ENCODE data around the gene KCND2. TPM values are rescaled to one million over a fixed set of nuclear protein-coding genes. Genes with fewer than 3 reads are reported as not detected.
"Not testable (repeated sequence)": the region's sequence is repeated elsewhere in the genome, so short reads cannot be mapped to it uniquely, and the experiment has no call there.

Gene KCND2
- total RNA-seq, 1 experiment from 2014 or later = not detected

- no peak for DNase-seq
- Histone ChIP-seq H3K27me3 (no peaks in the 10 kb centered on the region), H3K4me3 (no peak overlapping the region), H3K36me3 (no peaks in the 10 kb centered on the region), H3K9me3 (no peaks in the 10 kb centered on the region)
Measured at GRCh38 chr7:120675076-120675475, 402.1 kb downstream of the KCND2 start.

DNA sequence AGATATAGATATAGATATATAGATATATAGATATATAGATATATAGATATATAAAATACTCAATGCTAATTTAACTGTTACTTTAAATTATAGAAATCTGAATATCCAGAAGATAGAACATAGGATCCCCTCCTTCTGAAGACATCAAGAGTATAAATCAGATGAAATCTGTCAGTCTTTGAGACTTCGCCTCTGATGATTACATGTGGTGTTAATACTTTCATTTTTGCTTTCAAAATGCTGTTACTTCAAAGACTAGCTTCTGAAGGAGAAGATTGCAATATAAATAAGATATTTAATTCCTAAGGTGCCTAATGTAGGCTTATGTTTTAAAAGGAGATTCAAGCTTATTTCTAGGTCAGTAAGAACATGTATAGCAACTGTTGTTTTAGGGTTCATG is 404.6 kb downstream of the KCND2 start:
- Histone ChIP-seq H3K9me3 (no peaks in the 10 kb centered on the region), H3K27me3 (no peaks in the 10 kb centered on the region), H3K4me3 (no peak overlapping the region), H3K36me3 (no peaks in the 10 kb centered on the region)
- DNase-seq = no peak

DNA sequence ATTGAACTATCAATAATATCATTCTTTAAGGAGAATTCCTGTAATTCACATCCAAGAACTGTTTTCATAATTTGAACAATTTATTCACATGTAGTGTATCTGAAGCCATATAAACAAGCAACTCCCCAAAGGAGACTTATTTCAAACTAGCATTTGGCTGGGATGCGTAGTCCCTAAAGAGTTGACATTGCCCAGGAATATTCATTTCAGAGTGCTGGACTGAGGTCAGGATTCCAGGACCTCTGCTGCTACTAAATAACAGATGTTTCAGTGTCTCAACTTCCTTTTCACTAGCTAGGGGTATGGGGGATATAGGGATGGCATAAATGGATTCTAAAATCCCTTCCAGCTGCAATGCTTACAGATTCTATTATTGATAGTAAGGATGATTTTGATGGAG is 408.0 kb downstream of the KCND2 start:
- Histone ChIP-seq H3K4me3 (no peak overlapping the region), H3K27me3 (no peaks in the 10 kb centered on the region), H3K36me3 (no peaks in the 10 kb centered on the region), H3K9me3 (no peaks in the 10 kb centered on the region)
- DNase-seq = no peak

GRCh38 chr7:120684463-120684862 is 411.5 kb downstream of the KCND2 start:
- DNase-seq = no peak
- Histone ChIP-seq H3K36me3 (no peaks in the 10 kb centered on the region), H3K9me3 (no peaks in the 10 kb centered on the region), H3K27me3 (no peaks in the 10 kb centered on the region), H3K4me3 (no peak overlapping the region)

GRCh38 chr7:120691915-120692314 is 418.9 kb downstream of the KCND2 start:
- H3K27me3 ChIP-seq = no peaks in the 10 kb centered on the region
- DNase-seq = no peak
- H3K9me3 ChIP-seq = no peaks in the 10 kb centered on the region
- no peaks in the 10 kb centered on the region for H3K36me3 ChIP-seq
- no peak overlapping the region for H3K4me3 ChIP-seq

- Histone ChIP-seq H3K9me3 (no peaks in the 10 kb centered on the region), H3K36me3 (no peaks in the 10 kb centered on the region), H3K4me3 (no peak overlapping the region), H3K27me3 (no peaks in the 10 kb centered on the region)
- DNase-seq = no peak
Measured at GRCh38 chr7:120695848-120696247, 422.9 kb downstream of the KCND2 start.

GRCh38 chr7:120700796-120701195 is 427.8 kb downstream of the KCND2 start:
- Histone ChIP-seq H3K4me3 (no peak overlapping the region), H3K9me3 (no peaks in the 10 kb centered on the region), H3K36me3 (no peaks in the 10 kb centered on the region), H3K27me3 (no peaks in the 10 kb centered on the region)
- DNase-seq = no peak

- H3K9me3 ChIP-seq, DNase-seq, H3K27me3 ChIP-seq, H3K4me3 ChIP-seq, H3K36me3 ChIP-seq: not testable (repeated sequence)
Measured at GRCh38 chr7:120702408-120702807, 429.4 kb downstream of the KCND2 start.

DNA sequence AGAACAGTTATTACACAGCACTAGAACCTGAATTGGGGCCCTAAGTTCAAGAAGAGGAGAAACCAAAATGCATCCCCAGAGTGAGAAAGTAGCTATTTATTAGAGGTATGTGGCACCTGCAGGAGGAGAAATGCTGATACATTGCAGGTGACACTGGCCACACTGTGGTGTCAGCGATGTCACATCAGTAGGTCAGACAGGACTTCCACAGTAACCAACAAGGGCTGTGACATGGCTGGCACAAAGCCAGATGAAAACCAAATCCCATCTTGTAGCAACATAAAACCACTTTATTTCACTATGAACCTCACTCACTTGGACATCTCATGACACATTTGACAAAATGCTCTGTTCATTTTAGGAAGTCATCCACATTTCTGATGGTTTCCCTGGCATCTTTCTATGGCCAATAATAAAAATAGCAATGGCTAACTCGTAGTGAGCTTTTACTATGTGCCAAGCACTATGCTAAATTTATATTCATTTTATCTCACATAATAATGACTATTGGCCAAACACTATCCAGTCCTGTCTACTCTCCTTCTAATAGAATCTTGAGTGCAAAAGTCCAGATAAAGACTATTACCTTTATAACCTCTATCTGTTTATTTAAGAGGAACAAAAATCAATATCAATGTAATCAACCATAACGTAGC is 430.7 kb downstream of the KCND2 start:
- H3K27me3 ChIP-seq = no peaks in the 10 kb centered on the region
- no peak overlapping the region for H3K4me3 ChIP-seq
- no peaks in the 10 kb centered on the region for H3K36me3 ChIP-seq
- DNase-seq = no peak
- no peaks in the 10 kb centered on the region for H3K9me3 ChIP-seq

- Histone ChIP-seq H3K36me3 (no peaks in the 10 kb centered on the region), H3K27me3 (no peaks in the 10 kb centered on the region), H3K9me3 (no peaks in the 10 kb centered on the region), H3K4me3 (no peak overlapping the region)
- DNase-seq = no peak
Measured at GRCh38 chr7:120709252-120709971, 436.4 kb downstream of the KCND2 start.

DNA sequence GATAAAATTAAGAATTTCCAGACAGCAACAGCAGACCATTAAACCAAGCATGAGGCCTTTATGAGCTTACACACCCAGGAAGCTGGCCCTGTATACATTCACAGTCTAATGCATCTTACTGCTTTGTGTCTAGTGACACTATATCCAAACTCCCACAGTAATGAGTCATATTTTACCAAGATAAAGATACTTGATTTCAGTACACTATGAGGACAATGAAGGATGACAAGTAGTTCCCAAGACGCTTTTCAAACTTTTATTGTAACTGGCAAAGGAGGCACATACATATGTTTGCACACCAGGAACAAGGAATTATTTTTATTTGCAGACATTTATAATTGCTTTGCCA is 437.0 kb downstream of the KCND2 start:
- no peak overlapping the region for H3K4me3 ChIP-seq
- DNase-seq = no peak
- no peaks in the 10 kb centered on the region for H3K27me3 ChIP-seq
- no peaks in the 10 kb centered on the region for H3K9me3 ChIP-seq
- H3K36me3 ChIP-seq = no peaks in the 10 kb centered on the region

DNA sequence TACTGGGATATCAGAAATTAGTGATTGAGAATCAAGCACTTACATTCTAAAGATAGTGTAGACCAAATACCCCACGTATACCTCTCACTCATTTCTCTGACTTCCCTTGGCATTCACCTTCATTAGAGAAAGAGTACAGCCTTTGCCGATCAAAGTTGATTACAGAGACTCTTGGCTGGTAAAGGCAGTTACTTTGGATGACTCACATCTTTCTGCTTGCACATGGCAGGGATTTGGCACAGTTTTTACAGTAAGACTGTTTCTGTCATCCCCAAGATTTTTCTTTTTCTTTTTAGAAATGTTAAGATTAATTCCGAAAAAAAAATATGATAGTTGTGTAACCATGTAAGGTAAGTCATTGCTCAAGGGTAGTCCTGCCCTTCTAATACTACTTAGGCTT is 442.0 kb downstream of the KCND2 start:
- Histone ChIP-seq H3K27me3 (no peaks in the 10 kb centered on the region), H3K36me3 (no peaks in the 10 kb centered on the region), H3K9me3 (no peaks in the 10 kb centered on the region), H3K4me3 (no peak overlapping the region)
- peak; percentile 4 for DNase-seq

DNA sequence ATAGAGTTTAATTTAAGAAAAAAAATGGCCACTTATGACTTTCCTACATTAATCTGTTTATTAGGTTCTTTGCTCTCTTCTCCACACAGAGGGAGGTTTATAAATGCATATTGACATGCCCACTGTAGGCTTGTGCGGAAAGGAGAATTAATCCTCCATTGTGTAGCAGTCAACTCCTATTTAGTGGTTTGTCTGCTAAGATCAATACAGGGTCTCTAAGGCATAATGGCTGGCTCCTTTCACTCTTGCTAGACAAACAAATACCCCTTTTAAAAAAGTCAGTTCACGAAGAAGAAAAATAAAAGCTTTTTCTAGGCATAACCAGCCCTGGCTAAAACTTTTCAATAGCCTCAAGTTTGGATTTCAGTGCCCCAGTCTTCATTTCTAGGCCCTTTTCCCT is 443.3 kb downstream of the KCND2 start:
- no peak for DNase-seq
- H3K9me3 ChIP-seq = no peaks in the 10 kb centered on the region
- H3K27me3 ChIP-seq = no peaks in the 10 kb centered on the region
- no peak overlapping the region for H3K4me3 ChIP-seq
- no peaks in the 10 kb centered on the region for H3K36me3 ChIP-seq

DNA sequence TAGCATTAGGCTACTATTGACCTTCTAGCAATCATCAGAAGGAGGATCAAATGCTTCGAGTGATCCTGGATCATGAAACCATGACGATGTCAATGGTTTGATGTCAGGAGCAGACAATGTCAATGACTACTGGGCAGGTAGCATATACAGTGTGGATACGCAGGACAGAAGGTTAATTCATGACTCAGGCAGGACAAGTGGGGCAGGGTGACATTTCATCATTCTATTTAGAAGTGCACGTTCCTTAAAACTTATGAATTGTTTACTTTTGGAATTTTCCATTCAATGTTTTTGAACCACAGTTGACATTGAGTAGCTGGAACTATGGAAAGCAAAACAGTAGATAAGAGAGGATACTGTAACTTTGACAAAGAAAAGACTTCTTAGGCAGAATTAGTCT is 444.2 kb downstream of the KCND2 start:
- H3K36me3 ChIP-seq = no peaks in the 10 kb centered on the region
- H3K27me3 ChIP-seq = no peaks in the 10 kb centered on the region
- H3K4me3 ChIP-seq = no peak overlapping the region
- H3K9me3 ChIP-seq = no peaks in the 10 kb centered on the region
- DNase-seq = no peak

GRCh38 chr7:120718361-120718760 is 445.4 kb downstream of the KCND2 start:
- no peak for DNase-seq
- Histone ChIP-seq H3K9me3 (no peaks in the 10 kb centered on the region), H3K4me3 (no peak overlapping the region)

DNA sequence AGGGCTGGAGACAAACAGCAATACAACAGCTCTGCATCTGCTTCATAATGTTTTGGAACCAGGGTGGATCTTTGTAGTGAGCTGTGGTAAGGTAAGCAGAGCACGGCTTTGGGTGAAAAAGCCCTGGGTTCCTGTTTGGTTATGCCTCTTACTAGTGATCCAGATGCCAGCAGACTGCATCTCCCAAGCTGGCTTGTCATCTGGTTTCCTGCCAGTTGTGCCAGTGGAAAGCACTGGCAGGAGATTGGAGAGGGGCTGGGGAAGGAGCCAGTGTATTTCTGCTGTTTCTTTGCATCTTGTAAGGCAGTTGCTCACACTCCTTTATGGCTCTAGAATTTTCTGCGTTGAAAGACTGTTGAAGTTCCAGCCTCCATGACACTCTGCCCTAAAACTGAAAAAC is 447.3 kb downstream of the KCND2 start:
- DNase-seq = peak; percentile 48
- Histone ChIP-seq H3K4me3 (no peak overlapping the region), H3K9me3 (no peaks in the 10 kb centered on the region), H3K27me3 (no peaks in the 10 kb centered on the region), H3K36me3 (no peaks in the 10 kb centered on the region)

More at GRCh38 chr7:120718361-120718760, 445.4 kb downstream of the KCND2 start:
- no peaks in the 10 kb centered on the region for H3K27me3 ChIP-seq
- no peaks in the 10 kb centered on the region for H3K36me3 ChIP-seq

- Histone ChIP-seq H3K36me3 (no peaks in the 10 kb centered on the region), H3K9me3 (no peaks in the 10 kb centered on the region), H3K4me3 (no peak overlapping the region), H3K27me3 (no peaks in the 10 kb centered on the region)
- no peak for DNase-seq
Measured at GRCh38 chr7:120723465-120724385, 450.8 kb downstream of the KCND2 start.
